HG02623 (cell line): ENCODE data around the gene ETDA.
"Not testable (repeated sequence)": the region's sequence is repeated elsewhere in the genome, so short reads cannot be mapped to it uniquely, and the experiment has no call there.

Source experiments
- ATAC-seq: cut with Tn5 transposase; IDR thresholded peaks from one replicate; pipeline ENCODE4 v1.9.1; 2021; ENCODE audit warnings: moderate library complexity; ENCODE audit not compliant: unreplicated experiment

The ETDA gene

DNA sequence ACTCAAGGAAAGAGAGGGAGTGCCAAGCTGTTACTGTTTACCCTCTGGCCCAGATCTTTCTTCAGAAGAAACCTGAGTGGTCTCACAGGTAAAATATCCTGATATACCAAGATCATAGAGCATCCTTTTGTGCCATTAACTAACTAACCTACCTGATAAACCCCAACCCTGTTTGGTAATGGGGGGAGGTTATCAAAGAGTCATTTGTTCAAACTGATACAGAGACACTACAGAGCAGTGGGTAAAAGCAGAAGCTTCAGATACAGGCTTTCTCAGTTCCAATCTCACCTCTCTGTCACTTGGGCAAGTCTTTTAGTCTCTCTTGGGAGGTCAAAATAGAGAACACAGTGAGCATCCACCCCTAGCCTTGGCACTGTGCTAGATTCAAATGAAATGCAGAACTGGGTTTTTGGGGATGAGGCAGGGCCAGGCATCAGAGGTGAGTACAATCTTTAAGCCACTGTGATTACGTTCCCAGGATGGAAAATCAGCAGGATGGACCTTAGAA lies at the start of gene ETDA:
Gene ETDA, plus strand, starts transcription at position 51 of the 508 bp plus-strand sequence. CDS start 1,216 bp downstream, outside the sequence.
- not testable (repeated sequence) for ATAC-seq

DNA sequence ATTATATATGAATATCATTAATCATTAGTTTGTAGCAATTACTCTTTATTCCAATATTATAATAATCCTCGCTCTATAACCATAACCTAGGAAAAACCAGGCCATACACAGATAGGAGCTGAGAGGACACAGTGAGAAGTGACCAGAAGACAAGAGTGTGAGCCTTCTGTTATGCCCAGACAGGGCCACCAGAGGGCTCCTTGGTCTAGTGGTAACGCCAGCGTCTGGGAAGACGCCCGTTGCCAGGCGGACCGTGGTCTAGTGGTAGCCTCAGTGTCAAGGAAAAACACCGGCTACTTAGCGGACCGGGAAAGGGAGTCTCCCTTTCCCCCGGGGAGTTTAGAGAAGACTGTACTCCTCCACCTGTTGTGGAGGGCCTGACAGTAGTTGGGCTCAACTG lies 45.4 kb upstream of the ETDA start:
- not testable (repeated sequence) for ATAC-seq

DNA sequence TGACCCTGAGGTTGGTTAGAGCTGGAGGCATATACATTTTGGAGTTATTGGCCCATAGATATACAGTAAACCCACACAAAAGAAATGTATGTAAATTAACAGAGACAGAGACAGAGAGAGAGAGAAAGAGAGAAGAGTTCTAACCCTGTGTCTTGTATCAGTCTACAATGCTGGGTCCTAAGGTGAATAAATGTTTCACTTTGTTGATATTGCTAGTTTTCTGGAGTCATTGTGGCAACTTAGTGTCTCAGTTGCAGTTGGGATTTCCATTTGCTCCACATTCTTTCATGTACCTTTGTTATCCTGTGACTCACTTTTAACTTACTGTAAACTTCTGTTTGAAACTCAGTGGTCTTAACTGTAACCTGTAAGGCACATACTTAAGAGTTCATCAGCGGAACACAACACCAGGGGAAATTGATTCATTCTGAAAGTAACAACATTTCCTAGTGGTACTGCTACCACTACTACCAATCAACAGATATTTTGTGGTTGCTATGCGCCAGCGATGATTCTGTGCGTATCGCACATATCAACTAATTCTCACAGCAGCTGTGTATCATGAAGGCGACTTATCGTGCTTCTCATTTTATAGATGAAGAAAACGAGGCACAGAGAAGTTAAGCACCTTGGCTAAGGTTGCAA lies 38.5 kb upstream of the ETDA start:
- no peak for ATAC-seq

DNA sequence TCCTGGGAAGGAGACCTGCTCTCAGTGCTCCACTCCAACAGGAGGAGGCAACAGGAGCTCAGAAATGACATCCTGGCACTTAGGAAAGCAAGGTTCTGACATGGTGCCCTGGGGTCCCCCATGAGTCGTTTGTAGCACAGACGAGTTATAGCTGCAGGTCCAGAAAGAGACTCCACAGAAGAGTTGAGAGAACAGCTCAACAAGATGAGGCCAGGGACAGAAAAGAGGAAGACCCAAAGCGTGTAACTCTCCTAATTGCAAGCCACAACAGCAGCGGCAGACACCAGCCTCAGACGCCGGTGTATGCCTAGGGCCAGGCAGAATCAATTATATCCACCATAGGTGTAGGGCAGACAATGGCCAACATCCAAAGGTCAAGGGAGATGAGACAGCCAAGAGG lies 5.9 kb upstream of the ETDA start:
- ATAC-seq = not testable (repeated sequence)

DNA sequence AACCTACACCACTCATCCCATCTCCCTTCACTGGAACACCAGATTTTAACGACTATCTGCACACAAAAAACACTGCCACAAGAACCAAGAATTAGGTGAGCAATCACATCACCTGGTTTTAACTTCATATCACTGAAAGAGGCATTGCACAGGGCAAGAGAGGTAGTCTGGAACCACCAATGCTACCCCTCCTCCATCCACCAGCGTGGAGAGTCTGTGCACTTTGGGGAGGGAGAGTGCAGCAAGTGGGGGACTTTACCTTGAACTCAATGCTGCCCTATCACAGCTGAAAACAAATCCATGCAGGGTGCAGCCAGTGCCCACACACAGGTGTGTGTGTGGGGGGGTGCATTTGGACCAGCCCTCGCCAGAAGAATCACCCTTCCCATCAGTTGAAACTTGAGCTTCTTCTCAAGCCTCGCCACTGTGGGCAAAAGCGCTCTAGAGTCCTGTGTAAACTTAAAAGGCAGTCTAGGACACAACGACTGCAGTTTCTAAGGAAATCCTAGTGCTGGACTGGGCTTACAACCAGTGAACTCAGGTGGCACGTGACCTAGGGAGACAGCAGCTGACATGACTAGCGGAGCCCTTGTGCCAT lies 4.3 kb downstream of the ETDA start:
- ATAC-seq = not testable (repeated sequence)

DNA sequence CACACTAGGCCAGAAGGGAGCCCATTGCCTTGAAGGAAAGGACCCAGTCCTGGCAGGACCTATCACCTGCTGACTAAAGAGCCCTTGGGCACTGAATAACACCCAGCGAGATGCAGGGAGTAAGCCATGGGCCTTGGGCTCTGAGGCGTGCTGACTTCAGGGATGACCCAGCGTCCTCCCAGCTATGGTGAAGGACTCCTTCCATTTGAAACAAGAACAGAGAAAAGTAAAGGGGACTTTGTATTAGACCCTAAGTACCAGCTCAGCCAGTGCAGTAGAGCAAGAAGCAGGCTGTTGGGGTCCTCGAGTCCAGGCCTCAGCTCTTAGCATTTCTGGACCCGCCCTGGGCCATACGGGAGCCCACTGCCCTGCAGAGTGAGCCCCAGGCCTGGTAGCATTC lies 5.1 kb downstream of the ETDA start:
- ATAC-seq = no peak

DNA sequence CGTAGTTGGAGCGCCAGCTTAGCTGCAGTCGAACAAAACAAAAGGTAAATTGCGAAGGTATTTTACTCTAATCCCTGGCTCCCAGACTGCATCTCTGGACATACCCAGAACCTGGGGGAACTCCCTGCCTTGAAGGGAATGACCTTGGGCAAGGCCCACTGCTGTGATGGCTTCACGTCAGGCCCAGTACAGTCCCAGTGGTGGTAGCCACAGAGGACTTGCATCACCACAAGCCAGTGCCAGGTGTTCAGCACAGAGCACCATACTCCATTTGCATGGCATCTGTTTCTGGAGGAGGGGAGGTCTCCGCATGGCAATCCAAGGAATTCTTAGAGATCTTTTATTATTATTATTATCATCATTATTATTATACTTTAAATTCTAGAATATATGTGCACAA lies 5.6 kb downstream of the ETDA start:
- no peak for ATAC-seq

DNA sequence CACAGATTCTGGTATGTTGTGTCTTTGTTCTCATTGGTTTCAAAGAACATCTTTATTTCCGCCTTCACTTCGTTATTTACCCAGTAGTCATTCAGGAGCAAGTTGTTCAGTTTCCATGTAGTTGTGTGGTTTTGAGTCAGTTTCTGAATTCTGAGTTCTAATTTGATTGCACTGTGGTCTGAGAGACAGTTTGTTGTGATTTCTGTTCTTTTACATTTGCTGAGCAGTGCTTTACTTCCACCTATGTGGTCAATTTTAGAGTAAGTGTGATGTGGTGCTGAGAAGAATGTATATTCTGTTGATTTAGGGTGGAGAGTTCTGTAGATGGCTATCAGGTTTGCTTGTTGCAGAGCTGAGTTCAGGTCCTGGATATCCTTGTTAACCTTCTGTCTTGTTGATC lies 9.1 kb downstream of the ETDA start:
- ATAC-seq = not testable (repeated sequence)

DNA sequence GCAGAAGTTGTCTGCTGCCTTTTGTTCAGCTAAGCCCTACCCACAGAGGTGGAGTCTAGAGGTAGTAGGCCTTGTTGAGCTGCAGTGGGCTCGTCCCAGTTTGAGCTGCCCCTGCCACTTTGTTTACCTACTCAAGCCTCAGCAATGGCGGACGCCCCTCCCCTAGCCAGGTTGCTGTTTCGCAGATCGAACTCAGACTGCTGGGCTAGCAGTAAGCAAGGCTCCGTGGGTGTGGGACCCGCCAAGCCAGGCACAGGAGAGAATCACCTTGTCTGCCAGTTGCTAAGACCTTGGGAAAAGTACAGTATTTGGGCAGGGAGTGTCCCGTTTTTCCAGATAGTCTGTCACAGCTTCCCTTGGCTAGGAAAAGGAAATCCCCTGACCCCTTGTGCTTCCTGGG lies 11.5 kb downstream of the ETDA start:
- not testable (repeated sequence) for ATAC-seq

DNA sequence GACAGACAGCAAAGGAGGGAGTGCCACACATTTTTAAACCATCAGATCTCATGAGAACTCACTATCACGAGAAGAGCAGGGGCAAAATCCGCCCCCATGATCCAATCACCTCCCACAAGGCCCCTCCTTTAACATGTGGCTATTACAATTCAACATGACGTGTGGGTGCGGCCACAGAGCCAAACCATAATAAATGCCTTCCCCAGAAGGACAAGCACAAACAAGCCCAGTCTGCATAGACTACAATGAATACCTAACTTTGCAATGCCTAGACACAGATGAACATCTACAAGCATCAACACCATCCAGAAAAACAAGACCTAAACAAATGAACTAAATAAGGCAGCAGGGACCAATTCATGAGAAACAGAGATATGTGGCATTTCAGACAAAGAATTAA lies 12.3 kb downstream of the ETDA start:
- no peak for ATAC-seq

DNA sequence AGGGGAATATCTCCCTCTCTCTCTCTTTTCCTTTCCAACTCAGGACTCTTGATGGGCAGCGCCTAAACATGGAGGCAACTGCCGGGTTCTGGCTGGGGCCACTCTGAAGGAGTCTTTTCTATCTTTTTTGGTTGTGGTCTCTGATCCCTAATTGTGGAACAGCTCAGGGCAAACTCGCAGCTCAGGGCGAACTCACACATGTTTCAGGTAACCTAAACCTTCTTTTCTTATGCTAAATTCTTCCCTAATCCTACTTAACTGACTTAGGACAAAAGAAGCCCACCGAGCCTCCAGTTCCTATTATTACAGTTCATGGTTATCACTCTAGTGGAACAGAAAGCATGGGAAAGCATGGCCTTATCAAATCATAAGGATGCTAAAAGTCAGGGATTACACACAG lies 21.3 kb downstream of the ETDA start:
- ATAC-seq = no peak

DNA sequence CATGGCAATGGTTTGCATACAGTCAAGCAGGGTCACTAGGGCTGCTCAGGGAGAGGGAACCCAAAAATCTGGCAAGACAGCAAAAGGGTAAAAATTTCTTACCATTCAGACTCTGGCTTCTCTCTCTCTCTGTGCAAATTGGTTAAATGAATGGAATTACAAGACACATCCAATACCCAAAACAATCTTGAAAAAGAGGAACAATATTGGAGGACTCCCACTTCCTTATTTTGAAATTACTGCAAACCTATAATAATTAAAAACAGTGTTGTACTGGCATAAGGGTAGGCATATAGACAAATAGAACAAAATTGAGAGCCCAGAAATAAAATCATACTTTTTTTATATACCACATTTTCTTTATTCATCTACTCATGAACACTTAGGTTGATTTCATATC lies 24.1 kb downstream of the ETDA start:
- no peak for ATAC-seq

DNA sequence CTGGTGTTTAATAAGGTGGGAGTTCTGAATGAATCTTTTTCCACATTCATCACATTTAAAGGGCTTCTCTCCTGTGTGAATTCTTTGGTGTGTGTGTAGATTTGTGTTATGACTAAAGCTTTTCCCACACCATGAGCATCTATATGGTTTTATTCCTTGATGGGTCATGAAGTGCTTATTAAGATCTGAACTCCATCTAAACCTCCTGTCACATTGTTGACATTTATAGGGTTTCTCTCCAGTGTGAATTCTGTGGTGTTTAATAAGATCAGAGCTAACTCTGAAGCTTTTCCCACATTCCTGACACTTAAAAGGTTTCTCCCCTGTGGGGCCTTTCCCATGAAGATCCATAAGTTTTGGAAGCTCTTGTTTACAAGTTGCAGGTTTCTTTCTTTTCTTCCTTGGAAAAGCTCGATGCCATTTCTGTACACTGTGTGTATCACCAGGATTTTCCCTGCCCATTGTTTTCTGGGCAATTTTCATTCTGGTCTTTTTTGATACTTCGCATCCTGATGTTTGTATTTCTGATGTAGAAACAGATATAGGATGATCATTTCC lies 35.5 kb downstream of the ETDA start:
- no peak for ATAC-seq

DNA sequence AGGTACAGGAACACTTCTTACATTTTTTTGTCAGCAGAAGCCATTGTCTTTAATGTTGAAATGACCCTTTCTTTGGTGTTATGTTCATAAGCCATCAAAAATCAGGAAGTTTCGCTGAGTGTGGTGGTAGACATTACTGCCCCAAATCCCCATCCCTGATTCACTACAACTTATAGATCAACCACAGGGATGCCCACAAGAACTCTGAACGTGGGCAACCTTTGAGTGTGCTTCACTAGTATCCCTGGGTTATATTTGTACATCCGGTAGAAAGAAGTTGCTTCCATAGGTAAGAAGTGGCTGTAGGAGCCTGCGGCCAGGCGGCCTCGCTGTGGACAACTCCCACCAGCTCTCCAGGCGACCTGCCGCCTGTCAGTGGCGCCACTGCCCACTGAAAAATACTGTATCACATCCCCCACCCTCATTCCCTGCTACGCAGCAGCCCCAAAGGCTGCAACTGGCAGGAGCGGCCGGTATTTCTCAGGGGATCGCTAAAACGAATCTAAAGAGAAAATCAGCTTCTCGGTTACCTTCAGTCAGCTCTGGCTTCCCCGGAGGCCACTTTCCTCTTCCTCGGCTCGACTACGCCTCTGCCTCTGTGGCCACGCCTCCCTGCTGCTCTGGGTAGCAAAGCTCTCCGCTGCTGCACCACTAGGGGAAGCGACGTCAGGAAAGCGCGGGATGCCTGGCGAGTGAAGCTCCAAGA lies 43.5 kb downstream of the ETDA start:
- peak; percentile 88 for ATAC-seq

DNA sequence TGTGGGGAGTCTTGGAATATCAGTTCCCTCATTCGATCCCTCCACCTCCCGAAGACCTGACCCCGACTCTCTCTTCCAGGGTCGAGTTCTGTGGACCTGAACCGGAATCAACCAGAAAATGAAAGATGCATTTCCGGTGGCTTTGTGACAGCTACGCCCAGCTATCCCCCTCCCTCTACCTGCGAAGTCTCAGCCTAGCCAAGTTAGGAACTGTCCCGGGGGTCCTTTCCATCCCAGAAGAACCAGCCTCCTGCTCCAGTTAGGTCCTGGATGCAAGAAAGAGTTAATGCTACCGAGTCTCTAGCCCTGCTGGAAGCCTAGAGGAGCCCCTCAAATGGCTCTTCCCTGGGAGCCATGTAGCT lies 44.1 kb downstream of the ETDA start:
- peak; percentile 32 for ATAC-seq

DNA sequence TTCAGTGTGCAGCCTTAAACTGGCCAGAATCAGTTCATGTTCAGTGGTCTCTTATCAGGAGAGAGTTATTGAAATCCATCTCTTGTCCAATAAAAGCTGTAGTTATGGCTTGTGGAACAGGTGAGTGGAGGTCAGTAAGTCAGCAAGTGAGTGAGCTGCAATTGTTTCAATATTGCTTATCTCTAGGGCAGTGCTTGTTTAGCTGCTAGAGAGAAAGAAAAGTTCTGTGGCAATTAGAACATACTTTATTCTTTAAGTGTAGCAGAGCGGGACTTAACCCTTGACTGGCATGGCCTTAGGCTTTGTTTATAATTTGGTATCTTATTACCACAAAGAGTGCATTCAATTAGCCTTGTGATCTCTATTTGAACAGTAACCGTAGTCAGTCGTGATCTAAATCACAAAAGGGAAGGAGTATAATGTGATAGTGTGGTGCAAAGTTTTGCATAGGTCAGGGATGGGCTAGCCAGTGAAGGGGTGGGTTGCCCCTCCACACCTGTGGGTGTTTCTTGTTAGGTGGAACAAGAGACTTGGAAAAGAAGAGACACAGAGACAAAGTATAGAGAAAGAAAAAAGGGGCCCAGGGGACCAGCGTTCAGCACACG lies 50.5 kb downstream of the ETDA start:
- no peak for ATAC-seq
